ENCODE measurements around the gene EMILIN3. TPM values are rescaled to one million over a fixed set of nuclear protein-coding genes. Genes with fewer than 3 reads are reported as not detected.

EMILIN3 gene
- total RNA-seq, 1 experiment from 2014 or later: not detected

DNA sequence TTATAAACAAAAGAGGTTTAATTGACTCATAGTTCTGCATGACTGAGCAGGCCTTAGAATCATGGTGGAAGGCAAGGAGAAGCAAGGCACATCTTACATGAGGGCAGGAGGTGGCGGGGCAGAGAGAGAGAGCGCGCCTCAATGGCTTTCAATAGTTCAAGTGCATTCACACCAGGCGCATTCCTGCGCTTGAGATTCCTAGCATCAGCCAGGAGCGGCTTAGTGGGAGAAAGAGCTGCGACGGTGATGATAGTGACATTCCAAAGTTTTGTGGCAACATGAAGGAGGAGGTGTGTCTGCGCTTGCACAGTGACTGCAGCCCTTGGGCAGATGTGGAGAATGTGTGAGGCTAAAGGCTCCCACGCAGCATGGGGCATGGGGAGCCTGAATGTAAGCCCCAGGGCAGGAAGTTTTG is 25.0 kb upstream of the EMILIN3 start:
- ChIA-PET RAD21 (ENCODE audit: low non-redundant PET in 1 of 2, low total read pairs in 2 of 2, uncharacterized antibody in 2 of 2, unreplicated experiment in 2 of 2) (no interaction called here), CTCF (no interaction called here), POLR2A (no interaction called here)
- no peaks in the 10 kb centered on the region; a peak in 1 of 4 replicates for H3K4me1 ChIP-seq (ENCODE audit: control insufficient read depth in 1 of 2, insufficient read depth in 2 of 2, low read length in 2 of 2)
- no TSS peak for BruUV-seq (replicated peaks)
- H3K9me2 ChIP-seq (ENCODE audit: insufficient read depth): no peaks in the 10 kb centered on the region
- no peaks in the 10 kb centered on the region for H3K27me3 ChIP-seq (ENCODE audit: insufficient read depth, low read length)
- H3K27ac ChIP-seq (ENCODE audit: low read depth, low read length): no peak overlapping the region
- no peaks in the 10 kb centered on the region for H4K20me1 ChIP-seq (ENCODE audit: insufficient read depth)
- DNase-seq (ENCODE audit: low read depth, low spot score) (no peak), ATAC-seq (no peak)
- no peak overlapping the region for H3K9ac ChIP-seq (ENCODE audit: low read length)
- H3K4me3 ChIP-seq (replicated peaks in 1 of 2; ENCODE audit: low read depth in 1 of 2, low read length in 2 of 2): no peak overlapping the region
- H2AFZ ChIP-seq (ENCODE audit: low read depth, low read length, poor library complexity, severe bottlenecking): no peak overlapping the region
- intact Hi-C loops (cut with micrococcal nuclease): no loop called here
- H3K36me3 ChIP-seq (ENCODE audit: control insufficient read depth in 1 of 2, insufficient read depth in 2 of 2, low read length in 2 of 2): no peaks in the 10 kb centered on the region
- TF ChIP-seq YY1 (IDR thresholded peaks at IDR 0.05; ENCODE audit: extremely low read depth, insufficient replicate concordance, low read depth, low read length): no peak
- H3K79me2 ChIP-seq (ENCODE audit: insufficient read depth, low read length): no peaks in the 10 kb centered on the region
- H3K4me2 ChIP-seq (ENCODE audit: low read length): no peak overlapping the region
- H3K9me3 ChIP-seq (ENCODE audit: control insufficient read depth in 1 of 2, insufficient read depth in 1 of 2, low read depth in 1 of 2, low read length in 2 of 2): no peaks in the 10 kb centered on the region

DNA sequence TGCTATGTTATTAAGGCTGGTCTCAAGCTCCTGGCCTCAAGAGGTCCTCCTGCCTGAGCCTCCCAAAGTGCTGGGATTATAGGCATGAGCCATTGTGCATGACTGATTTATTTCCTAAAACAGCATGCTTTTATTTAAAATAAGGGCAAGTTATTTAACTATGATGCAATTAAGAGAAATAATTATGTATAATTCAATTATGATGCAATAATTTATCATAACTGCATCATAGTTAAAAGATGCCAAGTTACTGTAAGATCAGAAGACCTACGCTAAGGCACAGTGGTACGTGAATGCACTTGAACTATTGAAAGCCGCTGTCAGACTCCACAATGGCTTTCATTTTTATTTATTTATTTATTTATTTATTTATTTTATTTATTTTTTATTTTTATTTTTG is 24.3 kb upstream of the EMILIN3 start:
- ChIA-PET RAD21 (ENCODE audit: low non-redundant PET in 1 of 2, low total read pairs in 2 of 2, uncharacterized antibody in 2 of 2, unreplicated experiment in 2 of 2) (no interaction called here), CTCF (no interaction called here), POLR2A (no interaction called here)
- H3K4me3 ChIP-seq (replicated peaks in 1 of 2; ENCODE audit: low read depth in 1 of 2, low read length in 2 of 2): no peak overlapping the region
- no peak overlapping the region for H2AFZ ChIP-seq (ENCODE audit: low read depth, low read length, poor library complexity, severe bottlenecking)
- H3K79me2 ChIP-seq (ENCODE audit: insufficient read depth, low read length): no peaks in the 10 kb centered on the region
- intact Hi-C loops (cut with micrococcal nuclease): no loop called here
- no peaks in the 10 kb centered on the region for H4K20me1 ChIP-seq (ENCODE audit: insufficient read depth)
- no peak overlapping the region for H3K27ac ChIP-seq (ENCODE audit: low read depth, low read length)
- H3K4me1 ChIP-seq (ENCODE audit: control insufficient read depth in 1 of 2, insufficient read depth in 2 of 2, low read length in 2 of 2): no peaks in the 10 kb centered on the region; a peak in 1 of 4 replicates
- ATAC-seq (no peak), DNase-seq (ENCODE audit: low read depth, low spot score) (no peak)
- TF ChIP-seq ZNF274 (IDR thresholded peaks at IDR 0.05; ENCODE audit: low read depth, low read length): no peak
- no peak for TF ChIP-seq ATF3 (IDR thresholded peaks at IDR 0.05)
- no peak for TF ChIP-seq SP1 (IDR thresholded peaks at IDR 0.05; ENCODE audit: low read depth)
- no peak for TF ChIP-seq CEBPB (IDR thresholded peaks at IDR 0.05; ENCODE audit: low read depth)
- TF ChIP-seq YY1 (IDR thresholded peaks at IDR 0.05; ENCODE audit: extremely low read depth, insufficient replicate concordance, low read depth, low read length): no peak
- no peak for TF ChIP-seq EGR1 (IDR thresholded peaks at IDR 0.05; ENCODE audit: low read depth)
- TF ChIP-seq ZBTB33 (IDR thresholded peaks at IDR 0.05; ENCODE audit: extremely low read depth, insufficient replicate concordance, low read length): no peak
- TF ChIP-seq REST (IDR thresholded peaks at IDR 0.05; ENCODE audit: low read depth): no peak
- no peak for TF ChIP-seq JUND (IDR thresholded peaks at IDR 0.05)
- TF ChIP-seq SRF (IDR thresholded peaks at IDR 0.05; ENCODE audit: low read depth): no peak
- H3K4me2 ChIP-seq (ENCODE audit: low read length): no peak overlapping the region
- H3K9ac ChIP-seq (ENCODE audit: low read length): no peak overlapping the region
- no TSS peak for BruUV-seq (replicated peaks)
- H3K9me2 ChIP-seq (ENCODE audit: insufficient read depth): no peaks in the 10 kb centered on the region
- no peaks in the 10 kb centered on the region for H3K9me3 ChIP-seq (ENCODE audit: control insufficient read depth in 1 of 2, insufficient read depth in 1 of 2, low read depth in 1 of 2, low read length in 2 of 2)
- H3K36me3 ChIP-seq (ENCODE audit: control insufficient read depth in 1 of 2, insufficient read depth in 2 of 2, low read length in 2 of 2): no peaks in the 10 kb centered on the region
- no peaks in the 10 kb centered on the region for H3K27me3 ChIP-seq (ENCODE audit: insufficient read depth, low read length)
